HG03469 (cell line): ENCODE measurements around the gene RNASEH2A.
"Not testable (repeated sequence)": the region's sequence is repeated elsewhere in the genome, so short reads cannot be mapped to it uniquely, and the experiment has no call there.

Experiments
- ATAC-seq: cut with Tn5 transposase; IDR thresholded peaks from one replicate; pipeline ENCODE4 v1.9.1; 2021; ENCODE audit warnings: mild to moderate bottlenecking, moderate library complexity, moderate number of reproducible peaks; ENCODE audit not compliant: unreplicated experiment

RNASEH2A gene

GRCh38 chr19:12825254-12826131 lies 19.1 kb downstream of the RNASEH2A start:
- no peak for ATAC-seq

DNA sequence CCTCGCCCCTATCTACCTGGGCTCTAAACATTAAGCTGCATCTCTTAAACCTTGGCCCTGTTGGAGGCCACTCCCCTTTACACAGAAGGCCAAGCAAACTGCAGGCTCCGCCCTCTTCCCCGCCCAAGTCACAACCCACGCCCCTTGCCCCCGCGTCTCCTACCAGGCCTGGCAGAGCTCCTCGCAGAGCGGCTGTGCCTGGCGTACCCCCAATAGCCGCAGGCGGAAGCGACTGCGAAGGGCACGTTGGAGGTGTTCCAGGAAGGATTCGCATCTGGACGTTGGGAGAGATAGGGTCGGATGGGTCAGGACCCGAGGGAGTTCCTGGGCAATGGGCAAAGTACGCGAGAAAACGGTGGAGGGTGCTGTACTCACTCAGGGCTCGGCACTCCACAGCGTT lies 22.1 kb downstream of the RNASEH2A start:
- ATAC-seq: no peak

DNA sequence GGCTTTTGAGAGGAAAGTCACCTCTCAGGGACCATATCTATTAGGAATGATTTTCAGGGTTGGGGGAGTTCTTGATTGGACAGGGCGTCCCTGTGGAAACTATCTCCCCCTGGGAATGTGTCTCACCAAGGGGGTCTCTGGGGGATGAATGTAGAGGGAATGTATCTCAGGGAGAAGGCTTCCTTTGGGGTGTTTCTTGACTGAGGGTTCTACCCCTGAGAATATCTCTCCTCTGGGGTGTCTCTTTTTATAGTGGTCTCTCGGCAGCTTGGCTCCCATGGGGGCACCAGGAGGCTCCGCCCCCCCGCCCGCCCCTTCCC lies 27.0 kb downstream of the RNASEH2A start:
- ATAC-seq: no peak

GRCh38 chr19:12833738-12834565 lies 27.6 kb downstream of the RNASEH2A start:
- no peak for ATAC-seq

DNA sequence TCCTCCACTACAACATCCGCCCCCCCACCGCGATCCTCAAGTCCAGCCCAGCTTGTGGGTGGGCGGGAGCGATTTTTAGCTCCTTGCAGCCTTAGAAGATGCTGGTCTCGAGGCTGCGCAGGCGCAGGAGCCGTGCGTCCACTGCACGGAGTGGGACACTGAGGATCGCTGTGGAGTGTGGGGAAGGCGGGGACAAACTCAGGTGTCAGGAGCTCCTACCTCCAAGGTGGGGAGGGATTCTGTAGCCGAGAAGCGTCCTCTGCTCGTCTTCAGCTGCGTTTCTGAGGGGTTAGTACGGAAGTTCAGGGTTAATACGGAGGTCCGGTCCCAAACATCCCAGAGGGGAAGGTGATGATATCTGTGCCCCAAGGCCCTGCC lies 28.2 kb downstream of the RNASEH2A start, which contains the start of gene RTBDN:
TSS of gene RTBDN (minus strand) at position 14 of the 378 bp plus-strand sequence. CDS start 4,600 bp downstream, outside the sequence.
- no peak for ATAC-seq

DNA sequence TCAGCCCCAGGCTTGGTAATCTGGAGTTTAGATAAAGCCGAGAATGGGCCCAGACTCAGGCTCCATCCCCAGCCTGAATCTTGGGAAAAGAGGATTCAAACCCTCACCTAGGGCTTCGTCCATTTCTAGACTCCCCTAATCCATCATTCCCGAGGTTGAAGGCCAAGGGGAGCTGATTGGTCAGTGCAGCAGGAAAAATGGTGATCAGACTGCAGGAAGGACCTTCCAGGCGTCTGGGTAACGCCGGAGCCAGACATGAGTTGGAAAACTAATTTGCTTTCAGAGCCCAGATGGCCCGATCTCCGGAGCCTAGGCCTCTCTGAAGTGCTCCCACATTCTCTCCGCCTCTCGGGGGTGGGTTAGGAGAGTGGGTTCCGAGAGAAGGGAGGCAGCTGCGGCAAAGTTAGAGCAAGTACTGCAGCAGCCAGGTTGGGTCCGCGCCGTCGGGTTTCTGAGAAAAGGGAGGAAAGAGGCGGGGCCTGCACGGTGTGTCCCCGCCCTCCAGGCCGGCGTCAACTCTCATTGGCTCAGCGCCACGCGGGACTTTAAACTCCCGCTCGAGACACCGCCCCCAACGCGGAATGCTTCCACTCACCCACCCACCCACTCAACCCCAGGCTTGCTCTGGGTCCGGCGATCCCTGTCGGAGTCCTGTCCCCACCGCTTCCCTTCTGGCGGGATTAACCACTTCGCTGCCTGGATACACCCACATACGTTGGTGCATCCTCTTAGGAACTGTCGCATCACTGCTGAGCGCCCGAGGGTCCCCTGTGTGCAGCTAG lies 28.8 kb downstream of the RNASEH2A start:
- ATAC-seq: no peak

DNA sequence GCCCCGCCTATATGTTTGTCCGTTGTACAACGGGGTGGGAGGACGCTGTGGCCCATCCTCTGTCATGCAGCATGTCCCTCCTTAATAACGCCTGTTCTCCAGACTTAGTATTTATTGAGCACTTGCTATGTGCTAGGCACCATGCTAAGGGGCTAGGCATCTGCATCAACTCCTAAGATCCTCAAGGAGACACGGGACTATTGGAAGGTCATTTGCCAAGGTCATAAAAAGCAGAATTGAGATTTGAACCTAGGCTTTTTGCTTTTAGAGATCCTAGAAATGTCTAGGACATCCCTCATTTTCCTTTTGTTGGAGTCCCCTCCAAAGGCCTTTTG lies 30.1 kb downstream of the RNASEH2A start:
- no peak for ATAC-seq

DNA sequence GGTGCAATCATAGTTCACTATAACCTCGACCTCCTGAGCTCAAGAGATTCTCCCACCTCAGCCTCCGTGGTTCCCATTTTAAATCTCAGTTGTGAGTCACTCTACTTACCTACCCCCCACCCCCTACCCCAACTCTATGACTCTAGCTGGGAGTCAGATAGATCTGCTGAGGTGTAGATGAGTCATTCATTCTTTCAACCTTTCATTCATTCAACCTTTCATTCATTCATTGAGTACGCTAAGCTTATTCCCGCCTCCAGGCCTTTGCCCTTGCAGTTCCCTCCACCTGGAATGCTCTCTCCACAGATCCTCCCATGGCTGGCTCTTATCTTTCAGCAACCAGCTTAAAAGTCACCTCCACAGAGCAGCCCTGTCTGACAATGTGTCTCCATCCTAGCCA lies 30.8 kb downstream of the RNASEH2A start:
- no peak for ATAC-seq

GRCh38 chr19:12838182-12838885 lies 31.9 kb downstream of the RNASEH2A start, which contains the start of gene MAST1:
Gene MAST1 (plus strand): TSS chr19:12838515. CDS start chr19:12838573, 58 bp downstream.
- no peak for ATAC-seq

DNA sequence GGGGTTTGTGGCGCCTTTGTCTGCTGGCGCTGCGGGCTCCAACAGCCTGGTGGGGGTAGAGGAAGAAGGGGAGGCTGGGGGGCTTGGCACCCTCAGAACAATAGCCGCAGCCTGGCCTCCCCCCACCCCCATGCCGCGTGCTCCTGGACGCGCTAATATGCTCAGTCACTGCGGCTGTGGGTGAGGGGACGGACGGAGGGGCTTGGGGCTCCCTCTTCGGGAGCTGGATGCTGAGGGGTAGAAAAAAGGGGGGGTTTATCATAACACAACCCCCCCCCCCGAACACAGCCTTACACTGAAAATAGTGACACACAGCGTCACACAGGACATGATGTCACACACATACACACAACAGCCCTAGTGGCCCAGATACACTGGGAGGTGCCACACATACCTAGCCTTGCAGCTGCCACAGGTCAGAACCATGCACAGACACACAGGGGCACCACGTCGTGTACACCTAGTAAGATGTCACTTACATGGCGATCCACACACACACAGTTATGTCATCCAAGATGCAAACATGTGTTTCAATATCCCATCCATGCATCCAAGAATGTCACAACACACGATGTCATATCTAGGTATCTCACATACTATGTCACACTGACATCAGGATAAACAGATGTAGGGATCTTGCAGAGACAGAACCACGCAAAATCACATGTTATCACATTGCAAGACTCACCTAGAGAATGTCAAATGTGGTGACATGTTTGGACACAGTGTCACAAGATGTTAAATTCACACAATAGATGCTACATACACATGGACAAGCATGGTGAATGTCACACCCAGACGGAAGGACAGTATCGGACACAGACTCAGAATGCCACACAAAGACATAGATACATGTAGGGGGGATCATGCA lies 32.7 kb downstream of the RNASEH2A start:
- ATAC-seq: no peak

- no peak for ATAC-seq
These were observed 34.0 kb downstream of the RNASEH2A start for GRCh38 chr19:12840091-12841079.

DNA sequence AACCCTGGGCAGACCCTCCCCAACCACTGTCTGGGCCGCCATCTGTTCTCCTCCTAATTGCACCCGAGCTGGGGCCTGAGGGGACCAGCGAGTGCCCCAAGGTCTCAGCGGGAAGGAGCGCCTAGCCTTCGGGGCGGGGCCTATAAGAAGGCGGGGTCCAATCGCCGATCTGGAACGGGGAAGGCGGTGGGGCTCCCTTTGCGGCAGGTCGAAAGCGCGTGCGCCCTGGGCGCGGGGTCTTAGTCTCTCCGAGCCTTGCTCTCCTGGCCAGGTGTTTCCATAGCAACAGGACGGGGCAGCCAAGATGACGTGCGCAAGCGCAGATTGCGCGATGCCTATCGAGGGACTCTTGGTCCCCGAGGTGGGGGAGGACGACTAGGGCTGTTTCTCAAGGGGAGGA lies 34.7 kb downstream of the RNASEH2A start:
- no peak for ATAC-seq

GRCh38 chr19:12842511-12842910 lies 36.1 kb downstream of the RNASEH2A start:
- no peak for ATAC-seq

- ATAC-seq: no peak
These were observed 36.9 kb downstream of the RNASEH2A start for GRCh38 chr19:12843328-12843727.

DNA sequence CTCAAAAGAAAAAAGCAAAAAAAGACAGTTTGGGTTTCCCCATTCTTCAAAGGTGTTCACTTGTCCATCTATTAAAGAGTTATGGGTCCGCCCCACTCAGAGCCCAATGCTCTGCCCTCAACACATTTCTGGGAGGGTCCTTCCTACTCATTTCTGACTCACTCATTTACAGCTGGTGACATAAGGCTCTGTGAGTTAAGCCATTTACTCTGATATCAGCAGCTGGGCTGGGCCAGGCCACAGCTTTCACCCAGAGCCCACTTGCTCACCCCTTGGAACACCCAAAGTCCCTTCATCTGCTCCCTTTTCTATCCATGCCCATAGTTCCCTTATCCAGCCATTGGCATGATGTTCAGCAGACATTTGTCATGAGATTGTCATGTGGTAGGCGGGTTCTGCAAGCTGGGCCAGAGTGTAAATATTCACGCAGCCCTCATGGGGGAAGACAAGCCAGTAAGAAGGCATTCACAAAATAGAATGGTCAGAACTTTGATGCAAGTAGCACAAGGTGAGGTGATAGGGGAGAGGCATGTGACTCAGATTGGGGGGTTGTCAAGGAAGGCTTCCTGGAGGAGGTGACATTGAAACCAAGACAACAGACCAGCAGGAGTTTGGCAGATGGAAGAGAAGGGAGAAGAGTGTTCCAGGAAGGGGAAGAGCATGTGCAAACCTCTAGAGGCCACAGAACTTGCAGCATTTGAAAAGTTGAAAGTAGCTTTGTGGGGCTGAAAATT lies 37.8 kb downstream of the RNASEH2A start:
- ATAC-seq: no peak

DNA sequence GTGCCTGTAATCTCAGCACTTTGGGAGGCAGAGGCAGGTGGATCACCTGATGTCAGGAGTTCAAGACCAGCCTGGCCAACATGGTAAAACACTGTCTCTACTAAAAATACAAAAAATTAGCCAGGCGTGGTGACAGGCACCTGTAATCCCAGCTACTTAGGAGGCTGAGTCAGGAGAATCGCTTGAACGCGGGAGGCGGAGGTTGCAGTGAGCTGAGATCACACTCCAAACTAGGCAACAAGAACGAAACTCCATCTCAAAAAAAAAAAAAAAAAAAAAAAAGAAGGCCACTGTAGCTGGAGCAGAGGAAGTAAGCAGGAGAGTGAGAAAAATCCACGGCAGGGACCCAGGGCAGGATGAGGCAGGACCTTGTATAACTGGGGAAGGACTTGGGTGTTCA lies 40.2 kb downstream of the RNASEH2A start:
- ATAC-seq: not testable (repeated sequence)
